IMR-90 (cell line): ENCODE results near the gene CD8A. TPM values are rescaled to one million over a fixed set of nuclear protein-coding genes. Genes with fewer than 3 reads are reported as not detected.
"Not testable (repeated sequence)": the region's sequence is repeated elsewhere in the genome, so short reads cannot be mapped to it uniquely, and the experiment has no call there.

Experiments
- ATAC-seq: fragments of 200-7000 bp; cut with Tn5 transposase; 2 replicates; pipeline ENCODE4 v1.9.1; 2020; ENCODE audit warnings: low read depth, mild to moderate bottlenecking, moderate library complexity
- BruUV-seq: library from RNA; stranded (reverse); fragments of 400-500 nt; replicated peaks from 2 replicates; lab custom pipeline; 2021; lab: Mats Ljungman, UMichigan
- CTCF ChIA-PET: fragments of 300-600 bp; formaldehyde crosslinking; extraction: SDS; loops from one replicate; lab custom pipeline; 2021; ENCODE audit warnings: antibody characterized with exemption; lab: Yijun Ruan, JAX
- POLR2A ChIA-PET: fragments of 300-600 bp; sonication (Branson Sonifier 250); formaldehyde crosslinking; loops from one replicate; lab custom pipeline; 2022; ENCODE audit warnings: antibody characterized with exemption; ENCODE audit not compliant: unreplicated experiment; lab: Charles Lee
- DNase-seq: peaks from one replicate; pipeline ENCODE4 v3.0.0; 2013
- H2AFZ ChIP-seq: replicated peaks from 2 replicates; pipeline ENCODE3; 2013; ENCODE audit warnings: low read length, mild to moderate bottlenecking; ENCODE audit not compliant: poor library complexity
- H2AK5ac ChIP-seq: 2 replicates; pipeline ENCODE4 v1.6.1; 2013; ENCODE audit warnings: low read depth, low read length, inconsistent platforms
- H2AK9ac ChIP-seq: replicated peaks from 2 replicates; pipeline ENCODE3; 2013; ENCODE audit warnings: mild to moderate bottlenecking, low read depth, low read length, moderate library complexity; ENCODE audit not compliant: poor library complexity
- H2BK120ac ChIP-seq: 2 replicates; pipeline ENCODE4 v1.6.1; 2013; ENCODE audit warnings: low read depth, low read length, inconsistent platforms
- H2BK15ac ChIP-seq: 3 replicates; pipeline ENCODE4 v1.6.1; 2013; ENCODE audit warnings: low read depth, low read length, inconsistent platforms
- H2BK20ac ChIP-seq: 2 replicates; pipeline ENCODE4 v1.6.1; 2013; ENCODE audit warnings: low read depth, mild to moderate bottlenecking, inconsistent platforms, low read length, moderate library complexity
- H2BK5ac ChIP-seq: 2 replicates; pipeline ENCODE4 v1.6.1; 2013; ENCODE audit warnings: mild to moderate bottlenecking, low read depth, low read length, inconsistent platforms; ENCODE audit not compliant: poor library complexity, severe bottlenecking
- H3K14ac ChIP-seq: replicated peaks from 2 replicates; pipeline ENCODE4 v1.6.1; 2013; ENCODE audit warnings: low read depth, low read length, inconsistent platforms
- H3K18ac ChIP-seq: 2 replicates; pipeline ENCODE4 v1.6.1; 2013; ENCODE audit warnings: low read depth, low read length, control low read depth
- H3K23ac ChIP-seq: 2 replicates; pipeline ENCODE4 v1.6.1; 2013; ENCODE audit warnings: low read depth, low read length, inconsistent platforms
- H3K27ac ChIP-seq: 2 replicates; pipeline ENCODE4 v1.5.1; 2013; ENCODE audit warnings: mild to moderate bottlenecking, control low read depth, low read length; ENCODE audit not compliant: insufficient read depth
- H3K27me3 ChIP-seq: 2 replicates; pipeline ENCODE4 v1.6.1; 2013; ENCODE audit warnings: low read length; ENCODE audit not compliant: control insufficient read depth, insufficient read depth
- H3K36me3 ChIP-seq: 2 replicates; pipeline ENCODE4 v1.6.1; 2013; ENCODE audit warnings: low read length, mixed read lengths; ENCODE audit not compliant: control insufficient read depth, insufficient read depth
- H3K4ac ChIP-seq: 2 replicates; pipeline ENCODE4 v1.6.1; 2013; ENCODE audit warnings: low read depth, low read length, inconsistent platforms
- H3K4me1 ChIP-seq: 2 replicates; pipeline ENCODE4 v1.6.1; 2013; ENCODE audit warnings: low read length, mixed read lengths; ENCODE audit not compliant: control insufficient read depth, insufficient read depth
- H3K4me2 ChIP-seq: 2 replicates; pipeline ENCODE4 v1.6.1; 2013; ENCODE audit warnings: low read depth, mild to moderate bottlenecking, control low read depth, low read length, moderate library complexity
- H3K4me3 ChIP-seq: 2 replicates; pipeline ENCODE4 v1.5.1; 2013; ENCODE audit warnings: low read depth, mild to moderate bottlenecking, control low read depth, low read length, moderate library complexity; ENCODE audit not compliant: insufficient read depth
- H3K56ac ChIP-seq: 2 replicates; pipeline ENCODE4 v1.6.1; 2013; ENCODE audit warnings: low read length, inconsistent platforms; ENCODE audit not compliant: insufficient read depth; ENCODE audit errors: extremely low read depth
- H3K79me1 ChIP-seq, 2 experiments: 2 replicates each; pipeline ENCODE4 v1.6.1; 2013; ENCODE audit warnings: low read length in 2 of 2, inconsistent platforms in 1 of 2, low read depth in 1 of 2
- H3K9ac ChIP-seq: 2 replicates; pipeline ENCODE4 v1.6.1; 2013; ENCODE audit warnings: low read depth, low read length, control low read depth
- H3K9me1 ChIP-seq: 2 replicates; pipeline ENCODE4 v1.6.1; 2013; ENCODE audit warnings: low read length, inconsistent platforms; ENCODE audit not compliant: insufficient read depth
- H3K9me3 ChIP-seq: 2 replicates; pipeline ENCODE4 v1.6.1; 2013; ENCODE audit warnings: low read length; ENCODE audit not compliant: control insufficient read depth, insufficient read depth
- H4K20me1 ChIP-seq: 2 replicates; pipeline ENCODE4 v1.6.1; 2013; ENCODE audit warnings: low read length, inconsistent platforms; ENCODE audit not compliant: insufficient read depth
- H4K5ac ChIP-seq: 2 replicates; pipeline ENCODE4 v1.6.1; 2013; ENCODE audit warnings: mild to moderate bottlenecking, low read depth, low read length, control low read depth
- H4K8ac ChIP-seq, 2 experiments: 2 replicates each; pipeline ENCODE4 v1.6.1; 2013; ENCODE audit warnings: low read depth in 2 of 2, low read length in 2 of 2, control low read depth in 1 of 2, inconsistent platforms in 1 of 2
- H4K91ac ChIP-seq: 2 replicates; pipeline ENCODE4 v1.6.1; 2013; ENCODE audit warnings: low read depth, low read length, inconsistent platforms; ENCODE audit not compliant: insufficient read depth
- MAFK ChIP-seq: IDR thresholded peaks from 2 replicates; pipeline ENCODE4 v1.6.1; 2012; ENCODE audit warnings: low read depth, low read length, improper control_type of control experiment
- MXI1 ChIP-seq: IDR thresholded peaks from 2 replicates; pipeline ENCODE4 v1.6.1; 2012; ENCODE audit warnings: low read depth, mild to moderate bottlenecking, low read length, moderate library complexity, borderline replicate concordance
- WGBS, 2 experiments: methylation state at CpG; one replicate each; pipeline versions ENCODE4 v1.1.5 to v1.1.7; 2013; ENCODE audit warnings: missing lambda C conversion rate in 2 of 2; ENCODE audit not compliant: insufficient read length in 1 of 2; ENCODE audit errors: extremely low coverage in 2 of 2; 5-methylcytosine and 5-hydroxymethylcytosine counted together
- dilution Hi-C: fragments of 300-500 bp; cut with HindIII; formaldehyde crosslinking; loops from one replicate; pipeline ENCODE4 v1.14.3; 2018; ENCODE audit warnings: low sequenced_read_pairs; ENCODE audit not compliant: unreplicated experiment
- in situ Hi-C: fragments of 300-500 bp; cut with MboI; formaldehyde crosslinking; loops from 3 replicates; pipeline ENCODE4 v1.14.3; 2019; ENCODE audit warnings: low sequenced_read_pairs, inconsistent platforms, mixed read lengths
- intact Hi-C: fragments of 100-400 bp; cut with micrococcal nuclease; formaldehyde crosslinking; loops from 2 replicates; pipeline ENCODE4 v1.10.0; 2022
- polyA plus RNA-seq, 3 experiments: library from polyadenylated mRNA; depleted of rRNA; stranded (reverse); fragments of >200 nt; gene quantifications; 2 replicates each; pipeline ENCODE4 v1.2.3, GENCODE V29; 2012; ENCODE audit warnings: low replicate concordance in 1 of 3
- total RNA-seq: library from RNA; depleted of rRNA; stranded (reverse); fragments of >200 nt; gene quantifications from 2 replicates; pipeline ENCODE4 v1.2.3, GENCODE V29; 2012

CD8A gene
- total and polyA plus RNA-seq, 2 of the 4 experiments (the other 2 are of a cell fraction) = not detected

DNA sequence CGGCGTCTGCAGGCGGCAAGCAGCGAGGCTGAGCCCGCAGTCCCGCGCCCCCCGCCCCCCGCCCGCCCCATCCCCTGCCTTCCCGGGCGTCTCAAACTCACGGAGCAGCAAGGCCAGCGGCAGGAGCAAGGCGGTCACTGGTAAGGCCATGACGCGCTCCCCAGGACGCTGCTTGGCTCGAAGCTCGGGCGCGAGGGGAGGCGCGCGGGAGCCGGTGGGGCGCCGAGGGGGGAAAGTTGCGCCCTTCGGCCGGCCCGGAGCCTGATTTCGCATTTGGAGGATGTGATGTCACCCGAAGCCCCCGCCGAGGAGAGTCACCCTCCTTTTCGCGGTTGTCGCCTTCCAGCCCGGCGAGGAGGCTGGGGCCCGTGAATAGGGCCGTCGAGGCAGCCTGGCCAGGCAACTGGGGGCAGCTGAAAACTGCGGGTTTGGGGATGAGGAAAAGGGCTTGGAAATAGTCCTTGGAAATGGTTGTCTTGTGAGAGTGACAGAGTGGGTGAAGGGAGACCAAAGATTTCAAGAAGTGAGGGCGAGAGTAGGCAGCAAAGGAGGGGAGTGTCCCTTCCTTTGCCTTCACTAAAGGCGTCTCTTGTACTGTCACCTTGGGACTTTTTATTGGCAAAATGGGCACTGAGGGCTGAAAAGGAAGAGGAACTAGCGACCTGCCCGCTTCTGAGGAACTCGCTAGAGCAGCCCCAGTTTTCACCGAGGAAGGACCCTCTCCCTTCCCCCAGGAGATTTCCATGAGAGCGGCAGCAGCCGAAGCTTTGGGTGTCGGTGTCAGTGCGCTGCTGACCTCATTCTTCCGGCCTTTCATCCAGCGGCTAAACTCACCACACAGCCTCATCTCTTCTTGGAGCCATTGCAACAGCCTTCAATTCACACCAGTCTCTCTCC lies at the start of gene CD8A (continued):
- no peak for TF ChIP-seq MAFK
- TF ChIP-seq MXI1 = no peak

DNA sequence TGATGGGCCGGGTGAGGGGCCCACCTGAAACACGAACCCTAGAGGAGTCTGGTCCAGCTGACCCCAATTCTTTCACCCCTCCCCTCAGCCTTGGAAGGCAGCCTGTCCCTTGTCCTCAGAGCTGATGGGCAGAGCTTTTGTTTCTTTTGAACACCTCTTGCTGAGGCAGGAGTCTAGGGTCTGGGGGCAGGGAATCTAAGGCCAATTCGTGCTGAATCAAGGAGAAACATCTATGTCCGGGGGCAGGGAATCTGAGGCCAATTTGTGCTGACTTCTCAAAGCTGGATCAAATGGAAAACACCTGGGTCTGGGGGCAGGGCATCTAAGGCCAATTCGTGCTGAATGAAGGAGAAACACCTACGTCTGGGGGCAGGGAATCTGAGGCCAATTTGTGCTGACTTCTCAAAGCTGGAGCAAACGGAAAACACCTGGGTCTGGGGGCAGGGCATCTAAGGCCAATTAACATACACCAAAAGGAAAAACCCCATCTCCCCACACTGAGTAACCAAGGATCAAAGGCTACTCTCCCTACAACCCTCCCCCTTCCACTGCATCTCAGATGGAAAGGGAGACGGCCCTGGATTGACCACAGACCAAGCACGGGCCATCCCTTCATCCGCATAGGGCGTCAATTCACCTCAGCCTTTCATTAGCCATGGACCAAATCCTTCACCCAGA lies 49.3 kb upstream of the CD8A start:
- CTCF ChIA-PET, H2BK120ac ChIP-seq, H4K8ac ChIP-seq, H2BK15ac ChIP-seq, POLR2A ChIA-PET, H3K4me1 ChIP-seq, H3K14ac ChIP-seq, dilution Hi-C loops, H4K5ac ChIP-seq, H3K4me2 ChIP-seq, H3K36me3 ChIP-seq, H3K56ac ChIP-seq, H3K79me1 ChIP-seq, intact Hi-C loops, H2BK20ac ChIP-seq, BruUV-seq, DNase-seq, H3K9ac ChIP-seq, in situ Hi-C loops, H3K18ac ChIP-seq, H3K4ac ChIP-seq, H2AFZ ChIP-seq, H2BK5ac ChIP-seq, H2AK5ac ChIP-seq, H3K4me3 ChIP-seq, H3K9me1 ChIP-seq, H2AK9ac ChIP-seq, ATAC-seq, H4K91ac ChIP-seq, H3K27me3 ChIP-seq, H3K27ac ChIP-seq, H3K23ac ChIP-seq, H4K20me1 ChIP-seq, H3K9me3 ChIP-seq: not testable (repeated sequence)
- no CpG with 5 or more reads among the region's 11 CpGs for WGBS, 2 experiments

DNA sequence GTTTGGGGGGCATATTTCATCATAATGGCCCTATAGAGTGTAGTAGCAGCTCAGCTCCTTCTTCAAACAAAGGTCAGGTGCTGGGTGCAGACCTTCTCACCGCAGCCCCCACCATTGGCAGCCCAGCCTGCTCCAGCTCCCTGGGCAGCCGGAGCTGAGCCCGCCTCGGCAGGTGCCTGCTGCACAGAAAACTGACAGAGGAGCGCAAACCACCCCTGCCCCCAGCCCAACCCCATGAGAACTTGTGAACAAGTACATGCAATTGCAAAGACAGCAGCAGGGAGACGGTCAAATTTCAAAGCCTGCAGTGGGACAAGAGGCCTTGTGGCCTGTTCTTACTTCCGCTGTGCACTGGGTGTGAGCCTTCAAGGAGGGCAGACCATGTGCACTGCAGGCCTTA lies 48.7 kb upstream of the CD8A start:
- no CpG with 5 or more reads among the region's 7 CpGs for WGBS, 2 experiments
- H3K27ac ChIP-seq, H3K23ac ChIP-seq, H3K9me3 ChIP-seq, ATAC-seq, H3K14ac ChIP-seq, H2AK9ac ChIP-seq, H3K4me1 ChIP-seq, H3K79me1 ChIP-seq, H3K4me3 ChIP-seq, H2BK120ac ChIP-seq, dilution Hi-C loops, H3K56ac ChIP-seq, H2BK20ac ChIP-seq, intact Hi-C loops, CTCF ChIA-PET, H3K27me3 ChIP-seq, H3K9ac ChIP-seq, DNase-seq, POLR2A ChIA-PET, H2AFZ ChIP-seq, H3K4ac ChIP-seq, H4K91ac ChIP-seq, in situ Hi-C loops, H4K8ac ChIP-seq, H3K18ac ChIP-seq, H2BK5ac ChIP-seq, H2BK15ac ChIP-seq, H3K36me3 ChIP-seq, H3K9me1 ChIP-seq, H4K5ac ChIP-seq, H3K4me2 ChIP-seq, H4K20me1 ChIP-seq, BruUV-seq, H2AK5ac ChIP-seq: not testable (repeated sequence)
